Osteoblast (primary cell): ENCODE results near the gene DNAH6. TPM values are rescaled to one million over a fixed set of nuclear protein-coding genes. Genes with fewer than 3 reads are reported as not detected.

ENCODE experiments used
- DNase-seq: peaks from one replicate; pipeline ENCODE4 v3.0.0; 2011; ENCODE audit warnings: low spot score, mixed read lengths; ENCODE audit not compliant: insufficient read length; ENCODE audit errors: missing footprints
- H2AFZ ChIP-seq: 2 replicates; pipeline ENCODE4 v1.6.0; 2011; ENCODE audit warnings: mild to moderate bottlenecking, low read length
- H3K27ac ChIP-seq: 2 replicates; pipeline ENCODE4 v1.5.1; 2011; ENCODE audit warnings: mild to moderate bottlenecking, low read depth, low read length, moderate library complexity
- H3K27me3 ChIP-seq: 2 replicates; pipeline ENCODE4 v1.6.0; 2012; ENCODE audit warnings: mild to moderate bottlenecking, control low read depth, inconsistent platforms, low read length, moderate library complexity; ENCODE audit not compliant: insufficient read depth
- H3K36me3 ChIP-seq: 2 replicates; pipeline ENCODE4 v1.5.1; 2011; ENCODE audit warnings: mild to moderate bottlenecking, low read length, control low read depth, moderate library complexity; ENCODE audit not compliant: insufficient read depth
- H3K4me1 ChIP-seq: 2 replicates; pipeline ENCODE4 v1.5.1; 2011; ENCODE audit warnings: mild to moderate bottlenecking, low read length, control low read depth, moderate library complexity; ENCODE audit not compliant: insufficient read depth
- H3K4me2 ChIP-seq: 2 replicates; pipeline ENCODE4 v1.6.0; 2011; ENCODE audit warnings: mild to moderate bottlenecking, low read length; ENCODE audit not compliant: insufficient read depth
- H3K4me3 ChIP-seq: fragments of 200-600 bp; sonication (generic); 3 replicates; pipeline ENCODE4 v1.5.1; 2012; ENCODE audit warnings: mild to moderate bottlenecking, low read length, inconsistent platforms; ENCODE audit not compliant: insufficient read depth
- H3K79me2 ChIP-seq: 2 replicates; pipeline ENCODE4 v1.6.0; 2012; ENCODE audit warnings: mild to moderate bottlenecking, low read length, control low read depth, inconsistent platforms; ENCODE audit not compliant: insufficient read depth
- H3K9me3 ChIP-seq: 2 replicates; pipeline ENCODE4 v1.5.1; 2011; ENCODE audit warnings: low read depth, low read length, control low read depth
- H4K20me1 ChIP-seq: 2 replicates; pipeline ENCODE4 v1.6.0; 2012; ENCODE audit warnings: mild to moderate bottlenecking, low read length, control low read depth; ENCODE audit not compliant: insufficient read depth
- CTCF ChIP-seq: IDR thresholded peaks from 2 replicates; pipeline ENCODE4 v1.5.1; 2011; ENCODE audit warnings: mild to moderate bottlenecking, low read depth, low read length, moderate library complexity; ENCODE audit errors: extremely low read depth
- total RNA-seq: library from RNA; depleted of rRNA; stranded (reverse); fragments of >200 nt; gene quantifications from 2 replicates; pipeline ENCODE4 v1.2.3, GENCODE V29; 2012

The DNAH6 gene
- total RNA-seq, 1 donor = 0.36 TPM

- H4K20me1 ChIP-seq = no peaks in the 10 kb centered on the region
- H3K9me3 ChIP-seq = no peaks in the 10 kb centered on the region
- DNase-seq = no peak
- no peaks in the 10 kb centered on the region for H3K36me3 ChIP-seq
- no peak overlapping the region for H2AFZ ChIP-seq
- no peak overlapping the region for H3K4me2 ChIP-seq
- H3K79me2 ChIP-seq = no peaks in the 10 kb centered on the region
- H3K27ac ChIP-seq = no peak overlapping the region
- TF ChIP-seq CTCF = no peak
- H3K4me3 ChIP-seq = no peak overlapping the region
- no peaks in the 10 kb centered on the region for H3K27me3 ChIP-seq
- no peaks in the 10 kb centered on the region for H3K4me1 ChIP-seq
These were observed 283.5 kb downstream of the DNAH6 start for GRCh38 chr2:84799772-84800171.

- H3K27ac ChIP-seq = no peak overlapping the region
- TF ChIP-seq CTCF = no peak
- H3K4me1 ChIP-seq = no peaks in the 10 kb centered on the region
- no peaks in the 10 kb centered on the region for H3K9me3 ChIP-seq
- H3K36me3 ChIP-seq = no peaks in the 10 kb centered on the region
- H3K27me3 ChIP-seq = no peaks in the 10 kb centered on the region
- H2AFZ ChIP-seq = no peak overlapping the region
- DNase-seq = no peak
- no peaks in the 10 kb centered on the region for H4K20me1 ChIP-seq
- H3K79me2 ChIP-seq = no peaks in the 10 kb centered on the region
- H3K4me3 ChIP-seq = no peak overlapping the region
- H3K4me2 ChIP-seq = no peak overlapping the region
These were observed 284.0 kb downstream of the DNAH6 start for GRCh38 chr2:84800194-84800805.

GRCh38 chr2:84801811-84802210 lies 285.5 kb downstream of the DNAH6 start:
- no peak for DNase-seq
- Histone ChIP-seq H3K27ac (no peak overlapping the region), H3K27me3 (no peaks in the 10 kb centered on the region), H3K79me2 (no peaks in the 10 kb centered on the region), H2AFZ (no peak overlapping the region), H3K36me3 (no peaks in the 10 kb centered on the region), H3K4me3 (no peak overlapping the region), H3K4me1 (peaks cover 4% of the 10 kb centered on the region), H3K4me2 (no peak overlapping the region), H4K20me1 (no peaks in the 10 kb centered on the region), H3K9me3 (no peaks in the 10 kb centered on the region)
- TF ChIP-seq CTCF = no peak

- no peak for DNase-seq
- H3K27ac ChIP-seq = no peak overlapping the region
- no peaks in the 10 kb centered on the region for H3K79me2 ChIP-seq
- TF ChIP-seq CTCF = no peak
- H3K9me3 ChIP-seq = no peaks in the 10 kb centered on the region
- H4K20me1 ChIP-seq = no peaks in the 10 kb centered on the region
- no peaks in the 10 kb centered on the region for H3K36me3 ChIP-seq
- no peak overlapping the region for H3K4me3 ChIP-seq
- no peak overlapping the region for H2AFZ ChIP-seq
- H3K4me1 ChIP-seq = peaks cover 17% of the 10 kb centered on the region
- no peak overlapping the region for H3K4me2 ChIP-seq
- H3K27me3 ChIP-seq = peaks cover 13% of the 10 kb centered on the region
These were observed 289.1 kb downstream of the DNAH6 start for GRCh38 chr2:84805250-84805958.
